ENCODE results near the gene SPATS2. TPM values are rescaled to one million over a fixed set of nuclear protein-coding genes. Genes with fewer than 3 reads are reported as not detected.
A peak's percentile ranks its signal among the peaks of the same experiment; 100 is the strongest.

SPATS2 gene
- total and polyA plus RNA-seq, 2 donors (not counting 1 experiment from before 2014, with no cell fraction given): 22.1 to 43.6 TPM

DNA sequence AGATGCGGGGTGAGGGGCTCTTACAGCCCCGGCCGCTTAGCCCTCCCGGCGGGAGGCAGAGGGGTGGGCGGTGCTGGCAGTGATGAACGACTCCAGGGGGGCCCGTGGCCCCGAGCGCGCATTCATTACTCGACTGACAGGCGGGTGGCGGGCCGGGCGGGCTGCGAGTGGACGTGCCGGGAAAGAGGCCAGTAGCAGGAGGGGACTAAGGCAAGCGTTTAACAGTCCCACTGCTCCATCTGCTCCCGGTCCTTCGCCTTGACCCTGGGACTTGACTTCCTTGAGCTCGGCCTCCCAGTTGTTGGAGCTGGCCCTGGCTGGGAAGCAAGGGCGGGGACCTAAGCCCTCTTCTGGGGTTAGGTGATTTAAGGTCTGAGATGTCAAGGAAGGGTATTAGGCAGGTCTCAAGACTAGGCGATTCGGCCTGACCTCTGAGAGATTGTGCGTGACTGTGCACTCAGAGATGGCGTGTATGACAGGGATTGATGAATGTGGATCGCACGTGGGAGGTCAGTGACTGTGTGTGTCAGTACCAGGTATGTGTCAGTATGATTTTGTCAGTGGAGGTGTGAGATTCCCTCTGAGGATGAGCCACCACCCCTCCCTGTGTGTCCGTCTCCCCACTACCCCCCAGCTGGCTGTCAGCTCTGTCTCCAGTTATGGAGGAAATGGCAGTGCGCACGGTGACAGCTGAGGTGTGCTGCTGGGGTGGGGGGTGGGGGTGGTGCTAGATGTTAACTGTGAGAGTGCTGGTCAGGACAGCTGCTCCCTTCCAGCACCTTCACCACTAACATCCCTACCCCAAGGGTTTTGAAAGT, 24.1 kb upstream of the SPATS2 start:
- DNase-seq (ENCODE audit: low read depth in 2 of 2): no peak
- H3K27ac ChIP-seq (ENCODE audit: insufficient read depth, low read length): no peak overlapping the region
- peaks cover 61% of the 10 kb centered on the region for H3K27me3 ChIP-seq (ENCODE audit: control insufficient read depth, insufficient read depth, low read length)

DNA sequence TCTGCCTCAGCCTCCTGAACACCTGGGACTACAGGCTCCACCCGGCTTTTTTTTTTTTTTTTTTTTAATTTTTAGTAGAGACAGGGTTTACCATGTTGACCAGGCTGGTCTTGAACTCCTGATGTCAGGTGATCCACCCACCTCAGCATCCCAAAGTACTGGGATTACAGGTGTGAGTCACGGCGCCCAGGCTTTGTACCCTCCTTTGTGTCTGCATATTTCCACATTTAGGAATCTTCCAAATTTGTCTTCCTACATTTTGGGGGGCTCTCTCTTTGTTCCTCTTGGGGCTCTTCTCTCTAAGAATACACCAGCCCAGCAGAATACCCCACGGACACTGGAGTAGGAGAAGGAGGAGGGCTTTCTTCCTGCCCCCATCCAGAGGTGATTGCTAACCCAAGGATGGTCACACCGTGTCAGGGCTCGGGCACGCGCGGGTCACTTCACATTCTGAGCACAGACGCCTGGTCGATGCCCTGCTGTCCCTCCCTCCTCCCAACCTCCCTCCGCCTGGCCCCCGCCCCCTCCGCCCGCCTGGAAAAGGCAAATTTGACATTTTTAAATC, 22.7 kb upstream of the SPATS2 start:
- Histone ChIP-seq H3K9ac (ENCODE audit: insufficient read depth, low read length) (no peak overlapping the region), H3K4me2 (ENCODE audit: extremely low read depth, insufficient read depth, low read length) (no peak overlapping the region), H3K4me3 (replicated peaks in 1 of 4; ENCODE audit: control extremely low read depth in 1 of 4, insufficient read depth in 1 of 4, low read depth in 3 of 4, low read length in 4 of 4) (no peak overlapping the region), H4K20me1 (ENCODE audit: control insufficient read depth, extremely low read depth, insufficient read depth, low read length) (no peaks in the 10 kb centered on the region), H2AFZ (ENCODE audit: low read length) (no peak overlapping the region), H3K9me3 (ENCODE audit: control insufficient read depth, insufficient read depth, low read depth, low read length) (no peaks in the 10 kb centered on the region), H3K27ac (ENCODE audit: insufficient read depth, low read length) (no peak overlapping the region), H3K79me2 (ENCODE audit: control insufficient read depth, insufficient read depth, low read length) (no peaks in the 10 kb centered on the region), H3K4me1 (ENCODE audit: control insufficient read depth, extremely low read depth, insufficient read depth, low read length) (peaks cover 25% of the 10 kb centered on the region), H3K36me3 (ENCODE audit: control insufficient read depth, insufficient read depth, low read length) (no peaks in the 10 kb centered on the region), H3K27me3 (ENCODE audit: control insufficient read depth, insufficient read depth, low read length) (peaks cover 49% of the 10 kb centered on the region)
- no peak for DNase-seq (ENCODE audit: low read depth in 2 of 2)
- TF ChIP-seq EZH2 (IDR thresholded peaks at IDR 0.05; ENCODE audit: low read length, missing control alignments): peak; percentile 25
- TF ChIP-seq, protein P1, sequence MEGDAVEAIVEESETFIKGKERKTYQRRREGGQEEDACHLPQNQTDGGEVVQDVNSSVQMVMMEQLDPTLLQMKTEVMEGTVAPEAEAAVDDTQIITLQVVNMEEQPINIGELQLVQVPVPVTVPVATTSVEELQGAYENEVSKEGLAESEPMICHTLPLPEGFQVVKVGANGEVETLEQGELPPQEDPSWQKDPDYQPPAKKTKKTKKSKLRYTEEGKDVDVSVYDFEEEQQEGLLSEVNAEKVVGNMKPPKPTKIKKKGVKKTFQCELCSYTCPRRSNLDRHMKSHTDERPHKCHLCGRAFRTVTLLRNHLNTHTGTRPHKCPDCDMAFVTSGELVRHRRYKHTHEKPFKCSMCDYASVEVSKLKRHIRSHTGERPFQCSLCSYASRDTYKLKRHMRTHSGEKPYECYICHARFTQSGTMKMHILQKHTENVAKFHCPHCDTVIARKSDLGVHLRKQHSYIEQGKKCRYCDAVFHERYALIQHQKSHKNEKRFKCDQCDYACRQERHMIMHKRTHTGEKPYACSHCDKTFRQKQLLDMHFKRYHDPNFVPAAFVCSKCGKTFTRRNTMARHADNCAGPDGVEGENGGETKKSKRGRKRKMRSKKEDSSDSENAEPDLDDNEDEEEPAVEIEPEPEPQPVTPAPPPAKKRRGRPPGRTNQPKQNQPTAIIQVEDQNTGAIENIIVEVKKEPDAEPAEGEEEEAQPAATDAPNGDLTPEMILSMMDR (conservative IDR thresholded peaks at IDR 0.05 in 1 of 2, IDR thresholded peaks at IDR 0.05 in 1 of 2; ENCODE audit: low read depth in 1 of 2, low read length in 2 of 2): no peak

More for the DNA sequence above, 24.1 kb upstream of the SPATS2 start:
- Histone ChIP-seq H3K4me2 (ENCODE audit: extremely low read depth, insufficient read depth, low read length) (peak overlapping the region; percentile 86), H3K9ac (ENCODE audit: insufficient read depth, low read length) (no peak overlapping the region), H4K20me1 (ENCODE audit: control insufficient read depth, extremely low read depth, insufficient read depth, low read length) (no peaks in the 10 kb centered on the region), H2AFZ (ENCODE audit: low read length) (peak overlapping the region; percentile 13), H3K4me3 (replicated peaks in 1 of 4; ENCODE audit: control extremely low read depth in 1 of 4, insufficient read depth in 1 of 4, low read depth in 3 of 4, low read length in 4 of 4) (peak overlapping the region; percentile 28 to 52 (median 42)), H3K4me1 (ENCODE audit: control insufficient read depth, extremely low read depth, insufficient read depth, low read length) (peaks cover 25% of the 10 kb centered on the region), H3K79me2 (ENCODE audit: control insufficient read depth, insufficient read depth, low read length) (no peaks in the 10 kb centered on the region), H3K36me3 (ENCODE audit: control insufficient read depth, insufficient read depth, low read length) (no peaks in the 10 kb centered on the region), H3K9me3 (ENCODE audit: control insufficient read depth, insufficient read depth, low read depth, low read length) (no peaks in the 10 kb centered on the region)
- TF ChIP-seq, protein P1 (conservative IDR thresholded peaks at IDR 0.05 in 1 of 2, IDR thresholded peaks at IDR 0.05 in 1 of 2; ENCODE audit: low read depth in 1 of 2, low read length in 2 of 2): no peak
- no peak for TF ChIP-seq EZH2 (IDR thresholded peaks at IDR 0.05; ENCODE audit: low read length, missing control alignments)

DNA sequence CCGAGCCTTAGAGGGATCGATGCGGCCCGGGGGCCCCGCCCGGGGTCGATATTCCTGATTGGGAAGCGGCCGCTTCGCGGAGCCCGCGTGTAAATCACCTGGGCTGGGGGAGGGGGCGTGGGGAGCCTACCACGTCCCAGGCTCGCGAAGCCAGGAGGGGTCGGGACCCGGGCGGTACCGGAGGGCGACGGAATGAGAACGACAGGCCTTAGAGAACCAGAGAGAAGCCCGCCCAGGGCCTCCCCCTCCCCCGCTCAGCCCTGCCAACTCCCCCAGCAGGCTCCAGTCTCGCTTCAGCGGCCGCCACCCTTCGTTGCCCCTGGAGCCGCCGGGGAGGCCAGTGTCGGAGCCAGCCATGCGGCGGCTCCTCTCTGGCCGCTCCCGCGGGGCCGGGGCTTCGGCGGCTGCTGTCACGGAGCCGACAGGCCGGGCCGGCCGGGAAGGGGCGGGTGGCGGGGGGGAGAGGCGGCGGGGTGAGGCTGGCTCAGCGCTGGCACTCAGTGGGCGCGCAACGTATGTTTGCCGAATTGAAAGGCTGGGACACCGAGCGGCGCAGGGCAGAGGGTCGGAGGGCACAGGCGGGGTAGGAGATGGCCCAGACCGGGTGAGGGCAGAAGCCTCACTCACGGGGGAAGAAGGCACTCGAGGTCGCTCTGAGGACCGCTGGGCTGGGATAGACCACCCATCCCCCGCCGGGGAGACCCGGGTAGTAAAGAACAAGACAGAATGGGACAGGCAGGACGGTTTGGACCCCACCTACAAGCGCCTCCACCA, 22.0 kb upstream of the SPATS2 start:
- Histone ChIP-seq H3K27ac (ENCODE audit: insufficient read depth, low read length) (no peak overlapping the region), H3K9ac (ENCODE audit: insufficient read depth, low read length) (no peak overlapping the region), H3K27me3 (ENCODE audit: control insufficient read depth, insufficient read depth, low read length) (peaks cover 46% of the 10 kb centered on the region), H3K4me2 (ENCODE audit: extremely low read depth, insufficient read depth, low read length) (peak overlapping the region; percentile 83), H3K36me3 (ENCODE audit: control insufficient read depth, insufficient read depth, low read length) (no peaks in the 10 kb centered on the region), H2AFZ (ENCODE audit: low read length) (no peak overlapping the region), H3K4me1 (ENCODE audit: control insufficient read depth, extremely low read depth, insufficient read depth, low read length) (peaks cover 25% of the 10 kb centered on the region), H3K9me3 (ENCODE audit: control insufficient read depth, insufficient read depth, low read depth, low read length) (no peaks in the 10 kb centered on the region), H4K20me1 (ENCODE audit: control insufficient read depth, extremely low read depth, insufficient read depth, low read length) (no peaks in the 10 kb centered on the region), H3K4me3 (replicated peaks in 1 of 4; ENCODE audit: control extremely low read depth in 1 of 4, insufficient read depth in 1 of 4, low read depth in 3 of 4, low read length in 4 of 4) (peak overlapping the region in 2 of 4 experiments; percentile 46 to 52), H3K79me2 (ENCODE audit: control insufficient read depth, insufficient read depth, low read length) (no peaks in the 10 kb centered on the region)
- TF ChIP-seq, protein P1 (conservative IDR thresholded peaks at IDR 0.05 in 1 of 2, IDR thresholded peaks at IDR 0.05 in 1 of 2; ENCODE audit: low read depth in 1 of 2, low read length in 2 of 2): no peak
- TF ChIP-seq EZH2 (IDR thresholded peaks at IDR 0.05; ENCODE audit: low read length, missing control alignments): peak; percentile 93
- DNase-seq (ENCODE audit: low read depth in 2 of 2): no peak
